H1 (cell line): Measurements from ENCODE around the gene HNF1A.

ENCODE experiments used
- ASH2L ChIP-seq: fragments of 200-600, 300-600 bp; sonication (generic); IDR thresholded peaks from one replicate; pipeline ENCODE4 v1.7.1; 2017; ENCODE audit warnings: low read length
- CHD1 ChIP-seq: IDR thresholded peaks from 2 replicates; pipeline ENCODE4 v1.6.1; 2012; ENCODE audit warnings: low read depth, low read length, improper control_type of control experiment
- CREB1 ChIP-seq: IDR thresholded peaks from 2 replicates; pipeline ENCODE4 v1.6.1; 2012; ENCODE audit warnings: inconsistent platforms
- CTCF ChIP-seq, 3 experiments: IDR thresholded peaks; 1 replicate in 2 of 3; 2 replicates in 1 of 3; pipeline versions ENCODE4 v1.5.1 to v1.6.1; 2011; ENCODE audit warnings: low read length in 3 of 3, mild to moderate bottlenecking in 3 of 3, inconsistent platforms in 2 of 3, low read depth in 1 of 3, moderate library complexity in 1 of 3; ENCODE audit not compliant: insufficient read depth in 1 of 3; ENCODE audit errors: control extremely low read depth in 1 of 3
- EP300 ChIP-seq, 2 experiments: IDR thresholded peaks; 1 replicate in 1 of 2; 2 replicates in 1 of 2; pipeline ENCODE4 v1.6.1; 2011 to 2012; ENCODE audit warnings: low read depth in 2 of 2, low read length in 2 of 2, mild to moderate bottlenecking in 2 of 2, borderline replicate concordance in 1 of 2, inconsistent platforms in 1 of 2, moderate library complexity in 1 of 2
- GTF2F1 ChIP-seq: IDR thresholded peaks from 2 replicates; pipeline ENCODE4 v1.6.1; 2012; ENCODE audit warnings: low read depth, low read length, improper control_type of control experiment, borderline replicate concordance
- POLR2A ChIP-seq, 2 experiments: IDR thresholded peaks; 1 replicate in 1 of 2; 2 replicates in 1 of 2; pipeline ENCODE4 v1.6.1; 2011; ENCODE audit warnings: low read depth in 2 of 2, low read length in 2 of 2, mild to moderate bottlenecking in 2 of 2; ENCODE audit errors: control extremely low read depth in 1 of 2
- POLR2AphosphoS5 ChIP-seq: IDR thresholded peaks from 2 replicates; pipeline ENCODE4 v1.6.1; 2011; ENCODE audit warnings: low read depth, low read length
- RAD21 ChIP-seq, 2 experiments: IDR thresholded peaks in 1 of 2; conservative IDR thresholded peaks in 1 of 2; 2 replicates each; pipeline ENCODE4 v1.6.1; 2011; ENCODE audit warnings: low read depth in 2 of 2, low read length in 2 of 2, improper control_type of control experiment in 1 of 2, inconsistent platforms in 1 of 2, mild to moderate bottlenecking in 1 of 2, moderate library complexity in 1 of 2
- SIN3A ChIP-seq, 2 experiments: IDR thresholded peaks in 1 of 2; conservative IDR thresholded peaks in 1 of 2; 2 replicates each; pipeline ENCODE4 v1.6.1; 2011 to 2012; ENCODE audit warnings: low read length in 2 of 2, improper control_type of control experiment in 1 of 2, low read depth in 1 of 2, mild to moderate bottlenecking in 1 of 2
- TCF12 ChIP-seq: IDR thresholded peaks from 2 replicates; pipeline ENCODE4 v1.6.1; 2011; ENCODE audit warnings: low read depth, mild to moderate bottlenecking, low read length
- USF2 ChIP-seq: IDR thresholded peaks from 2 replicates; pipeline ENCODE4 v1.6.1; 2011; ENCODE audit warnings: low read length, improper control_type of control experiment
- YY1 ChIP-seq: IDR thresholded peaks from 2 replicates; pipeline ENCODE4 v1.6.1; 2011; ENCODE audit warnings: low read depth, mild to moderate bottlenecking, low read length
- ZNF274 ChIP-seq: IDR thresholded peaks from 2 replicates; pipeline ENCODE4 v1.7.0; 2012; ENCODE audit warnings: low read length, borderline replicate concordance; ENCODE audit errors: extremely low read depth

- TF ChIP-seq RAD21 (IDR thresholded peaks at IDR 0.05 in 1 of 2, conservative IDR thresholded peaks at IDR 0.05 in 1 of 2; ENCODE audit: low read depth in 2 of 2, low read length in 2 of 2), result no peak
- TF ChIP-seq YY1, result no peak
- TF ChIP-seq CTCF (IDR thresholded peaks at IDR 0.05; ENCODE audit: control extremely low read depth in 1 of 3, insufficient read depth in 1 of 3, low read depth in 1 of 3, low read length in 3 of 3), result no peak
- no peak for TF ChIP-seq SIN3A (conservative IDR thresholded peaks at IDR 0.05 in 1 of 2, IDR thresholded peaks at IDR 0.05 in 1 of 2; ENCODE audit: low read depth in 1 of 2, low read length in 2 of 2)
- no peak for TF ChIP-seq TCF12
- TF ChIP-seq POLR2A (IDR thresholded peaks at IDR 0.05; ENCODE audit: control extremely low read depth in 1 of 2, low read depth in 2 of 2, low read length in 2 of 2), result no peak
- no peak for TF ChIP-seq CREB1
- TF ChIP-seq ZNF274, result no peak
- no peak for TF ChIP-seq USF2
- no peak for TF ChIP-seq CHD1
- TF ChIP-seq ASH2L, result no peak
- no peak for TF ChIP-seq GTF2F1
- TF ChIP-seq EP300 (IDR thresholded peaks at IDR 0.05; ENCODE audit: borderline replicate concordance in 1 of 2, low read depth in 2 of 2, low read length in 2 of 2), result no peak
- no peak for TF ChIP-seq POLR2AphosphoS5
Observed at GRCh38 chr12:120970310-120970709, 8.0 kb upstream of the HNF1A start.
